WERI-Rb-1 (cell line): ENCODE measurements around the gene NENF.
"Not testable (repeated sequence)": the region's sequence is repeated elsewhere in the genome, so short reads cannot be mapped to it uniquely, and the experiment has no call there.

Experiments
- DNase-seq: peaks from one replicate; pipeline ENCODE4 v3.0.0-alpha.2; 2020
- H3K27ac ChIP-seq: fragments of 250-450 bp; sonication (Bioruptor Pico); 2 replicates; pipeline ENCODE4 v1.5.1; 2020; ENCODE audit warnings: mild to moderate bottlenecking, moderate library complexity
- H3K27me3 ChIP-seq: fragments of 250-450 bp; sonication (Bioruptor Pico); 2 replicates; pipeline ENCODE4 v1.5.1; 2021; ENCODE audit warnings: mild to moderate bottlenecking, low read depth, moderate library complexity; ENCODE audit not compliant: insufficient read depth, severe bottlenecking
- H3K36me3 ChIP-seq: fragments of 250-450 bp; sonication (Bioruptor Pico); 2 replicates; pipeline ENCODE4 v1.5.1; 2020; ENCODE audit warnings: mild to moderate bottlenecking, moderate library complexity
- H3K4me3 ChIP-seq: 2 replicates; pipeline ENCODE4 v1.5.1; 2011; ENCODE audit warnings: low read depth, mild to moderate bottlenecking, control low read depth, low read length
- H3K9me3 ChIP-seq: fragments of 250-450 bp; sonication (Bioruptor Pico); 2 replicates; pipeline ENCODE4 v1.5.1; 2021; ENCODE audit warnings: mild to moderate bottlenecking, moderate library complexity; ENCODE audit not compliant: severe bottlenecking
- TF ChIP-seq, protein P1 (sequence below): IDR thresholded peaks from 2 replicates; pipeline ENCODE4 v1.5.1; 2011; ENCODE audit warnings: low read depth, mild to moderate bottlenecking, control low read depth, inconsistent platforms, low read length

The NENF gene

DNA sequence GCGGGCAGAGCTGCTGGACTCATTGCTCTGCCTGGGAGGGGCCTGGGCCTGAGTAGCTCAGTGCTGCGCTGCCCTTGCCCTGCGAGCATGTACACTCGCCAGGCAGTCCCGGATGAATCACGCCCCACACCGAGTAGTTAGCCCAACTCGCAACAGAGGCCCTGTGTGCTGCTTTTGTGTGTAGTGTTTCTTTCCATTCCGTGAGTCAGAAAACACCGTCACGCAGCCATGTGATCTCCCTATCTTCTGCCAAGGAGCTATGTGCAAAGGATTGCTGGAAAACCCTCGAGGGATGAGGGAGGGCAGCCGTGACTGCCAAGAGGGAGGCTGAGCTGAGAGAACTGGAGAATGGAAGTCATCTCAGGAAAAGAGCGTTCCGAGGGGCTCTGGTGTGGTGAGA lies 37.3 kb downstream of the NENF start:
- TF ChIP-seq, protein P1, sequence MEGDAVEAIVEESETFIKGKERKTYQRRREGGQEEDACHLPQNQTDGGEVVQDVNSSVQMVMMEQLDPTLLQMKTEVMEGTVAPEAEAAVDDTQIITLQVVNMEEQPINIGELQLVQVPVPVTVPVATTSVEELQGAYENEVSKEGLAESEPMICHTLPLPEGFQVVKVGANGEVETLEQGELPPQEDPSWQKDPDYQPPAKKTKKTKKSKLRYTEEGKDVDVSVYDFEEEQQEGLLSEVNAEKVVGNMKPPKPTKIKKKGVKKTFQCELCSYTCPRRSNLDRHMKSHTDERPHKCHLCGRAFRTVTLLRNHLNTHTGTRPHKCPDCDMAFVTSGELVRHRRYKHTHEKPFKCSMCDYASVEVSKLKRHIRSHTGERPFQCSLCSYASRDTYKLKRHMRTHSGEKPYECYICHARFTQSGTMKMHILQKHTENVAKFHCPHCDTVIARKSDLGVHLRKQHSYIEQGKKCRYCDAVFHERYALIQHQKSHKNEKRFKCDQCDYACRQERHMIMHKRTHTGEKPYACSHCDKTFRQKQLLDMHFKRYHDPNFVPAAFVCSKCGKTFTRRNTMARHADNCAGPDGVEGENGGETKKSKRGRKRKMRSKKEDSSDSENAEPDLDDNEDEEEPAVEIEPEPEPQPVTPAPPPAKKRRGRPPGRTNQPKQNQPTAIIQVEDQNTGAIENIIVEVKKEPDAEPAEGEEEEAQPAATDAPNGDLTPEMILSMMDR = no peak
- Histone ChIP-seq H3K4me3 (no peak overlapping the region), H3K27me3 (no peaks in the 10 kb centered on the region), H3K36me3 (no peaks in the 10 kb centered on the region), H3K27ac (no peak overlapping the region), H3K9me3 (no peaks in the 10 kb centered on the region)
- no peak for DNase-seq

DNA sequence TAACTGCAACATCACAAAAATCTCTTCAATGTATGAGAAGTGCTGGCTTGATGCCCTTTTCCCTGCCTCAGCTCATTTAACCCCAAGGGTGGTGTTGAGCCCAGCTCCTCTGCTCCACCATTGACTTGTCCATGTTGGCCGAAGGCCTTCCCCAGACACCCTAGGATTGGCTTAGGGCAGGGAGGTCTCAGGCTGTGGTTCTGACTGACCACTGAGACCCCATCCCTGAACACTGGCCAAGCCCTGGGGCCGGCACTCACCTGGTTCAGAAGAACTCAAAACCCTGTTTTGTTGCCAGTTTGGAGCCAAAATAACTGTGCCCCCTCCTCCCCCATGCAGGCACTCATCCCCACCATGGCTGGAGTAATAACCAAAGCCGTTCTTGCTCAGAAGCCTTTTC lies 38.6 kb downstream of the NENF start:
- TF ChIP-seq, protein P1 = no peak
- DNase-seq = no peak
- no peaks in the 10 kb centered on the region for H3K9me3 ChIP-seq
- H3K27me3 ChIP-seq = no peaks in the 10 kb centered on the region
- H3K4me3 ChIP-seq = no peak overlapping the region
- H3K36me3 ChIP-seq = no peaks in the 10 kb centered on the region
- no peak overlapping the region for H3K27ac ChIP-seq

DNA sequence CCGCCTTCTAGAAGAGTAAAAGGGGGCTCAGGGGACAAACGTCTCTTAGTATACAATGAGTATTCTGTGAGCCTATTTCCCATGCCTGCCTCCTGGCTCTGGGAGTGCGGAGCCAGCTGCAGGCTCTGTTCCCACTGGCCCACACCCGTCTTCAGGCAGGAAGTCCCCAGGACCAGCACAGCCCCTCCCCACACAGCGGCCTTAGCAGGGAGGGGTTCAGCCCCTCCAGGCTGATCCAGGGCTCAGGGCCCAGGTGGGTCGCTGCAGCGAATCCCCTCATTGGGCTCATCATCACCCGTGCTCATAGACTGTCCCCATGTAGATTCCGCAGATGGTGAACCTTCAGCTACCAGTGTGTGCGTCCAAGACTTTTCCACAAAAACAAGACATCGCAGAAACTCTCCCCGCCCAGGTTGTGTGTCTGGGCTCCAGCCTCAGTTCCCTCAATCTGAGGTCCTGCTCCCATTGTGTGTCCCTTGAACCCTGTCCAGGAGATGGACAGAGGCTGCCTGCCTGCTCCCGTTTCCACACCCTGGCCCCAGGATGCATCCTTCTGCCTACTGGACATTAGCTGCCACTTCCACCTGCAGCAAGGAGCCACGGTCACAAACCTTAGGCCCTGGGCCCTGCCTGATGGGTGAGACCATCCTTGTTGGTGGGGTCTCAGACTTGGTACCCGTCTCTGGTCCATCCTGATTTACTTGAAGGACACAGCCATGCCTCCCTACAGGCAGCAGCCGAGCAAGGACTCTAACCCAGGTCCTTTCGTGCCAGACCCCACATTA lies 39.4 kb downstream of the NENF start:
- DNase-seq = no peak
- no peaks in the 10 kb centered on the region for H3K36me3 ChIP-seq
- H3K27me3 ChIP-seq = no peaks in the 10 kb centered on the region
- no peak overlapping the region for H3K4me3 ChIP-seq
- TF ChIP-seq, protein P1 = no peak
- no peak overlapping the region for H3K27ac ChIP-seq
- H3K9me3 ChIP-seq = no peaks in the 10 kb centered on the region

DNA sequence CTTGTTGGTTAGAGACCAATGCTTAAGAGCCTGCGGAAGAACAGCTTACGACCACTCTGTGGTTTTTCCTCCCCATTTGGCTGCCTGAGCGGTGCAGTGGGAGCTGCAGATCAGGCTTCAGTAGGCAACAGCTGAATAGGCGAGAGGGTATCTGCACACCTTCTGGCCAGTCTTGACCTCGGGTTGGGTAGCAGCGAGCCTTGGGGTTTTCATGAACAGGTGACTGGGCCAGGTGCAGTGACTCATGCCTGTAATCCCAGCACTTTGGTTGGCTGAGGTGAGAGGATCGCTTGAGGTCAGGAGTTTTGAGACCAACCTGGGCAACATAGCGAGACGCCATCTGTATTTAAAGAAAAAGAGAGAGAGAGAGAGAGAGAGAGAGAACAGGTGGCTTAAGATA lies 41.0 kb downstream of the NENF start:
- Histone ChIP-seq H3K36me3 (no peaks in the 10 kb centered on the region), H3K4me3 (no peak overlapping the region), H3K9me3 (no peaks in the 10 kb centered on the region), H3K27me3 (no peaks in the 10 kb centered on the region), H3K27ac (no peak overlapping the region)
- peak; percentile 25 for DNase-seq
- TF ChIP-seq, protein P1 = no peak

DNA sequence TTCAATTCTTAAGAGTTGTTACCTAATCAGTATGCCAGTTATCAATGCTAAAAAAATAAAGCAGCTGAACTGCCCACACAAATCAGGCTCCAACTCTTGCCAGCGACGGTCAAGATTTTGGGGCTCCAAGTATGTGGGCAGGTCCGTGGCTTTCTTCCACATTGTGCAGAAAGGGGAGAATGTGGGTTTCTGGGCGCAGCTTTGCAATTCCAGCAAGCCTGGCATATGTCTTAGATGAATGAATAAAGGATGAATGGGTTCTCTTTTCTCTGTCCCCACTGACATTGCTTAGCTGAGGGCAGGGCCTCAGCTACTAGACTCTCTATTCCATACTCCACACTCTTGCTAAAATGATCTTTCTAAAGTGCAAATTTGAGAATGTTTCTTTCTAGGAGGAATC lies 42.4 kb downstream of the NENF start:
- H3K27me3 ChIP-seq = no peaks in the 10 kb centered on the region
- DNase-seq = no peak
- H3K4me3 ChIP-seq = no peak overlapping the region
- no peak overlapping the region for H3K27ac ChIP-seq
- H3K36me3 ChIP-seq = no peaks in the 10 kb centered on the region
- no peaks in the 10 kb centered on the region for H3K9me3 ChIP-seq
- TF ChIP-seq, protein P1 = no peak

DNA sequence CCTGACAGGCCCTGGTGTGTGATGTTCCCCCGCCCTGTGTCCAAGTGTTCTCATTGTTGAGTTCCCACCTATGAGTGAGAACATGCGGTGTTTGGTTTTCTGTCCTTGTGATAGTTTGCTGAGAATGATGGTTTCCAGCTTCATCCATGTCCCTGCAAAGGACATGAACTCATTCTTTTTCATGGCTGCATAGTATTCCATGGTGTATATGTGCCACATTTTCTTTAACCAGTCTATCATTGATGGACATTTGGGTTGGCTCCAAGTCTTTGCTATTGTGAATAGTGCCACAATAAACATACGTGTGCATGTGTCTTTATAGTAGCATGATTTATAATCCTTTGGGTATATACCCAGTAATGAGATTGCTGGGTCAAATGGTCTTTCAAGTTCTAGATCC lies 43.1 kb downstream of the NENF start:
- H3K27me3 ChIP-seq, H3K9me3 ChIP-seq, H3K27ac ChIP-seq, DNase-seq, H3K4me3 ChIP-seq, H3K36me3 ChIP-seq: not testable (repeated sequence)
